ENCODE data around the gene TRIM54.
"Not testable (repeated sequence)": the region's sequence is repeated elsewhere in the genome, so short reads cannot be mapped to it uniquely, and the experiment has no call there.

Gene TRIM54

DNA sequence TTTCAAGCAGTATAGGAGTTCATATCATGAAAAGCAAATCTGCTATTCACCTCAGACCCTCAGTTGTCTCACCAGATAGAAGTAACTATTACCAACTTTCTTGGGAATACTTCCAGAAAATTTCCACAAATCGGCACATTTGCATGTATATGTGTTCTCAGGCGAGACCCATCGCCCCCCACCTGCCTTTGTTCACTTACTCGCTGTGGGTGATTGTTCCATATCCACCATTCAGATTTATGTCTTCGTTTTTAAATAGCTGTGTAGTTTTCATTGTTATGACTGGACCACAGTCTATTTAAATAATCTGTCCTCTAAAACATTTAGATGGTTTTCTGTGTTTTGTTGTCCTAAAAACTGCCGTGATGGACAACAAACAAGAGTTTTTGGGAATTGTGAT is 3.3 kb downstream of the TRIM54 start:
- DNase-seq = no peak

DNA sequence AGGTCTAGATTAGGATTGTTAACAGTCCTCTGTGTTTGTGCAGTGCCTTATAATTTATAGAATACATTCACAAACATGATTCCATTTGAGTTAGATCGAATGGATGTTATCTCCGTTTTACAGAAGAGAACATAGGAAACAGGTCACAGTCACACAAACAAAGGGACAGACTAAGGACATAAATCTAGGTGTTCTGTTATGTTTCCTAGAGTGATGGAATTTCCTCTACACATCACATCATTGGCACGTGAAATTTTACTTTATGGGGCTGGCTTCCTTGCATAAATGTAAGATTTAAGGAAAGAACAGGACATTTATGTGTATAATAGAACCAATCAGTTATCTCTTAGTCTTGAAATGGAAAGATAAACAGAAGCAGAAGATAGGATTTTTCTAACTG is 6.4 kb downstream of the TRIM54 start:
- no peak for DNase-seq

DNA sequence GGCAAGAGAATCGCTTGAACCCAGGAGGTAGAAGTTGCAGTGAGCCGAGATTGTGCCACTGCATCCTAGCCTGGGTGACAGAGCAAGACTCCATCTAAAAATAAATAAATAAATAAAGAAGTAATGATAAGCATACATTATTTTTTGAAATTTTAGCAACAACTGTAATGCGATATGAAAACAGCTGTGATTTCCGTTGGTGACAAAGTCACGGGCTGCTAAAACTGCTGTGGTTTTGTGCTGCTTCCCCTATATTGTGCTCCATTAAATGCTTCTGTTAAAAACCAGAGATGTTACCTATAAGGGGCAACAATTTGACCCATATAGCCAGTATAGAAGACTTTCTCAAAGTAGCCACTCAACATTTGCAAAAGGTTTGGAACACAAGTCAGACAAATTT is 8.3 kb downstream of the TRIM54 start:
- no peak for DNase-seq

DNA sequence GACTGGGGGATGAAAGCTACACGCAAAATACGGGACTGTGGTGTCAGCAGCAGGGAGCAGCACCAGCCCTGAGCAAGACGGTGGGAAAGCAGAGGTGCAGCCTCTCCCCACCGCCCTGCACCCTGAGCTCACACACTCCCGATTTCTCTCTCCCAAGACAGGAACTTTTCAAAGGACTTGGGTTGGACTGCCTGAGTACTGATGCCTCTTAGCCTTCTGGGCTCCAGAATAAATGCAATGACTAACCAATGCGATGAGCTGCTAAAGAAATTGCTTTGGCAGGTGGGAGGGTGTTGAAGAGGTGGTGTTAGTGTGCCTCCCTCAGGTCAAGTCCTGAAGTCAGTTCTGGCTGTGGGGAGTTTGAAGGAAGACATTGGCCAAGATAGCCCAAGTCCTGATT is 9.6 kb downstream of the TRIM54 start:
- DNase-seq = no peak

DNA sequence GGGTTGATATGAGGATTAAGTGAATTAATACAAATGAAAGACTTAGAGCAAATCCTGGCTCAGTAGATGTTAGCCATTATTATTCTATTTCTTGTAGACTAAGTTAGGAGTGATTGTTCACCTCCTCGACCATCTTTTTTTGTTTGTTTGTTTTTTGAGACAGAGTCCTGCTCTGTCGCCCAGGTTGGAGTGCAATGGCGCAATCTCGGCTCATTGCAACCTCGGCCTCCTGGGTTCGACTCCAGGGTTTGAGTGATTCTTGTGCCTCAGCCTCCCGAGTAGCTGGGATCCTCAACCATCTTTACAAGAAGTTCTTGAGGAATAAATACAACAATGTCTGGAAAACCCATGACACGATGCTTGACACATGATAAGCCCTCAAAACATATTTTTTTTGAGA is 12.7 kb downstream of the TRIM54 start:
- no peak for DNase-seq

DNA sequence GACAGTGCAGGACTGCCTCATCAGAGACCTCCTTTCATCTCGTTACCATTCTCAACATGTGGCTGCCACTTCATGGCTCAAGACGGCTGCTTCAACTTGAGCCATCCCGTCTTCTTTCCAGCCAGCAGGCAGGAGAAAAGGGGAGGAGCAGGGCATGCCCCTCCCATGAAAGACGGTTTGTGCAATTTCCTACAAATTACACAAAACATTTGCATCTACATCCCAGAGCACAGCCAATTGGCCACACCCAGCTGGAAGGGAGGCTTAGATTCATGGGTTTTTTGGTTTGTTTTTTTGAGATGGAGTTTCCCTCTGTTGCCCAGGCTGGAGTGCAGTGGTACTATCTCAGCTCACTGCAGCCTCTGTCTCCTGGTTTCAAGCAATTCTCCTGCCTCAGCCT is 14.3 kb downstream of the TRIM54 start:
- no peak for DNase-seq

DNA sequence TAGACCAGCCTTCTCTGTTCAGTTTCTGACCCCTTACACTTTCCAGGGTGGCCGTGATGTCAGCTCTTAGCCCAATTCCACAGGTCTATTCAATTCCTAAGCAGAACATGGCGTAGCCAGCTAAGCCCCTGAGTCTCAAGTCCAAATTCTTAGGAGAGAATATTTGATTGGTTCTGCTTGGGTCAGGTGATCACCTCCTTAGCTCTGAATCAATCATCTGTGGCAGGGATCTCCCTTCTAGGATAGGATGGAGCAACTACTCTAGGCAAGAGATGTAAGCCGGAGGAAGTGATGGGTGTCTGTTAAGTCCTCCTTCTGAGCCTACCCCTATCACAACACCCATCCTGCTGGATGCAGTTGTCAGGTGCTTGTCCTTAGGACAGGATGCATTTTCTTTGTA is 15.0 kb downstream of the TRIM54 start:
- DNase-seq = no peak

DNA sequence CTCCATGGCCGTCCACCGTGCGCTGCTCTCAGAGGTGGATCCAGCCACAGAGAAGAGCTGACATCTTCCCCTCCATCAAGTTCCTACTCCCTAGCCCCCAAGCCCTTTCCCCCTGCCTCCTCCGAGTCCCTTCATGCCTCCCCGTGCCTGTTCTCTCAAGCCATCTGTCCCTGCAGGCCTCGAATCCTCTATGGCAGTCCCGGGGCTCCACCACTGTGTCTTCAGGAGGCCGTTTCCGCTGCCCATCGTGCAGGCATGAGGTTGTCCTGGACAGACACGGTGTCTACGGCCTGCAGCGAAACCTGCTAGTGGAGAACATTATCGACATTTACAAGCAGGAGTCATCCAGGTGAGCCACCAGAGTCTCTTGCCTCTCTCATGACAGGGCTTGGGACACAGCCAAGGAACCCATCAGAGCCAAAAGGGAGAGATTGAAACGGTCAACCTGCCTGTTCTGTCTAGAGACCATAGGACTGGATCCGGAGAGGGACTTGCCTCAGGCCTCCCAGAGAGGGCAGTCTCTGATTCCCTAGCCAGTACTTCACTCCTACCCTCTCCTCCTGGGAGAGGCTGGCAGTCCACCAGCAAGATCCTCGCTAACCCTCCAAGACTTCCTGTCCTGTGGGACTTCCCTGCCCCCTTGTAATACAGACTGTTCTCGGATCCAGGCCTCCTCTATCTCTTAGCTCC is 16.3 kb downstream of the TRIM54 start:
- DNase-seq = no peak

DNA sequence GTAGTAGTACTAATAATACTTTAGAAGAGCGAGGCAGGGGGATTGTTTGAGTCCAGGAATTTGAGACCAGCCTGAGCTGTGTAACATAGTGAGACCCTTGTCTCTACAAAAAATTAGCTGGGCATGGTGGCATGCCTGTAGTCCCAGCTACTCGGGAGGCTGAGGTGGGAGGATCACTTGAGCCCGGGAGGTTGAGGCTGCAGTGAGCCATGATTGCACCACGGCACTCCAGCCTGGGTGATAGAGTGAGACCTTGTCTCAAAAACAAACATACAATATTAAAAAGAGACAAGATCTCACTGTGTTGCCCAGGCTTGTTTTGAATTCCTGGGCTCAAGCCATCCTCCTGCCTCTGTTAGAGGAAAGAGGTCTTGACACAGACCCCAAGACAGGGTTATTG is 18.4 kb downstream of the TRIM54 start:
- not testable (repeated sequence) for DNase-seq

DNA sequence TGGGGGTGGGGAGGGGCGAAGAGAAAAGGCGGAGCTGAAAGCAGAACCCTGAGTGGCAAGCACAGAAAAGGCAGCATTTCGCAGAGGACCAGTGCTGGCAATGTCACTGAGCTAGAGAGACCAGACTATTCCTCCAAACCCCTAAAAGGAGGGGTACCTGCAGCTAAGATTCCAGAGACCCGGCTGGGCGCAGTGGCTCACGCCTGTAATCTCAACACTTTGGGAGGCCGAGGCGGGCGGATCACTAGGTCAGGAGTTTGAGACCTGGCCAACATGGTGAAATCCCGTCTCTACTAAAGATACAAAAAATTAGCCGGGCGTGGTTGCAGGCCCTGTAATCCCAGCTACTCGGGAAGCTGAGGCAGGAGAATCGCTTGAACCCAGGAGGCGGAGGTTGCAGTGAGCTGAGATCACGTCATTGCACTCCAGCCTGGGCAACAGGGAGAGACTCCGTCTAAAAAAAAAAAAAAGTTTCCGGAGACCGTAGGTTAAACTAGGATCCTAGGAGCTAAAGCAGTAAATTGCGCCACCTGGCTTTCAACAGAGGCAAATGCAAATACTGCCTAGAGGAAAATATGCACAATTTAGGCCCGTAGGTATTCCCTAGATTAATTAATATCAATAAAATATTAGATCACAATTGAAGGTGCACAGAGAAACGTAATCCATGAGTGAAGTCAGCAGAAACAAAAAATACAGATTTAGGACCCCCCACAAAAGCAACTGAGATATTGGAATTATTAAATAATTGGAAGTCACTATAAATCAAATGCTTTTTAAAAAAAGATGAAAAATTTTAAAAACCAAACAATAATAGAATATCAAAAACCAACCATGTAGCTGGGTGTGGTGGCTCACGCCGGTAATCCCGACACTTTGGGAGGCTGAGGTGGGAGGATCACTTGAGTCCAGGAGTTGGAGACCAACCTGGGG is 21.1 kb downstream of the TRIM54 start:
- DNase-seq = peak in 1 of 2 experiments; percentile 12

DNA sequence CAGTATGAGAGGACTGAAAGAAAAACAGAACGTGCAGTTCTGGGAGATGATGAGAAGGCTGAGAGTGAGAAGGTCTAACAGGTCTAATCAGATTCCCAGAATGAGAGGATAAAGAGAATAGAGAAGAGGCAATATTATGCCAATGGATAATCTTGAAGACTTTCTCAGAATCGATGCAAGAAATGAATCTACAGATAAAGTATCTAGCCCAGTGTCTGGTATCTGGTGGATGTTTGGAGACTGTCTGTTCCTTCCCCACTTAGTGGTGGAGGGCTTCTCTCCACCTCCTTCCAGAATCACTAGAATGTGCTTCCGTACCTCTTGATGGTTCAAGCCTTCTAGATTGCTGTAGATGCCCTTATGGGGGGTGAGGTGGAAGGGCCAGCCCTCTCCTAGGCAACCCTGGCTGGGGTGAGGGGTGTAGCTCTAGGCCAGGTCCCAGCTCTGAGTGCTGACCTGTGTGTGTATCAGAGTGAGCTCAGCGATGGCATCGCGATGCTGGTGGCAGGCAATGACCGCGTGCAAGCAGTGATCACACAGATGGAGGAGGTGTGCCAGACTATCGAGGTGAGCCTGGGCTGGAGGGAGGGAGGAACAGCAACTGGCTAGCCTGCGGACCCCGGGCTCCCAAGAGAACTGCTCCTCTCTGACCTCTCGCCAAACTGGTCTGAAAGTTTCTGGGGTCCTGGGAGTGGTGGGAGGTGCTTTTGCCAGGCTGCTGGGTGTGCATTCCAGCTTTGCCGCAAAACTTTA is 22.4 kb downstream of the TRIM54 start:
- DNase-seq = no peak

DNA sequence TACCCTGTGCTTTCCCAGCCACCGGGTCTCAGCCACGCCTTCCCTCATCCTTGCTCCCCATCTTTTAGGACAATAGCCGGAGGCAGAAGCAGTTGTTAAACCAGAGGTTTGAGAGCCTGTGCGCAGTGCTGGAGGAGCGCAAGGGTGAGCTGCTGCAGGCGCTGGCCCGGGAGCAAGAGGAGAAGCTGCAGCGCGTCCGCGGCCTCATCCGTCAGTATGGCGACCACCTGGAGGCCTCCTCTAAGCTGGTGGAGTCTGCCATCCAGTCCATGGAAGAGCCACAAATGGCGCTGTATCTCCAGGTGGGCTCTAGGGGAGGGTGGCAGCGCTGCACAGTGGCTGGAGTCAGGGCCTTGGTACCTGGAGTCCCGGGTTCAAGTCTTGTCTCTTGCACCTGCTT is 23.3 kb downstream of the TRIM54 start:
- no peak for DNase-seq

DNA sequence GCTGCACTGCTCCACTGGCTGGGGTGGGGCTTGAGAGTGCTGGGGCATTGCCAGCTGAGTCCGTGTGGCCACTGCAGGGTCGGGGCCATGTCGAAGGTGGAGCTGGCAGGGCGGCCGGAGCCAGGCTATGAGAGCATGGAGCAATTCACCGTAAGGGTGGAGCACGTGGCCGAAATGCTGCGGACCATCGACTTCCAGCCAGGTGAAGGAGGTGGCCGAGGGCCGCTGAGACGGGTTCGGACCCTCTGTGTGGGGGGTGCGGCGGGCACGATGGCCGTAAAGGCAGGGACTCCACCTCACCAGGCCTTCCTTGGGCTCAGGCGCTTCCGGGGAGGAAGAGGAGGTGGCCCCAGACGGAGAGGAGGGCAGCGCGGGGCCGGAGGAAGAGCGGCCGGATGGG is 23.9 kb downstream of the TRIM54 start:
- DNase-seq = no peak

DNA sequence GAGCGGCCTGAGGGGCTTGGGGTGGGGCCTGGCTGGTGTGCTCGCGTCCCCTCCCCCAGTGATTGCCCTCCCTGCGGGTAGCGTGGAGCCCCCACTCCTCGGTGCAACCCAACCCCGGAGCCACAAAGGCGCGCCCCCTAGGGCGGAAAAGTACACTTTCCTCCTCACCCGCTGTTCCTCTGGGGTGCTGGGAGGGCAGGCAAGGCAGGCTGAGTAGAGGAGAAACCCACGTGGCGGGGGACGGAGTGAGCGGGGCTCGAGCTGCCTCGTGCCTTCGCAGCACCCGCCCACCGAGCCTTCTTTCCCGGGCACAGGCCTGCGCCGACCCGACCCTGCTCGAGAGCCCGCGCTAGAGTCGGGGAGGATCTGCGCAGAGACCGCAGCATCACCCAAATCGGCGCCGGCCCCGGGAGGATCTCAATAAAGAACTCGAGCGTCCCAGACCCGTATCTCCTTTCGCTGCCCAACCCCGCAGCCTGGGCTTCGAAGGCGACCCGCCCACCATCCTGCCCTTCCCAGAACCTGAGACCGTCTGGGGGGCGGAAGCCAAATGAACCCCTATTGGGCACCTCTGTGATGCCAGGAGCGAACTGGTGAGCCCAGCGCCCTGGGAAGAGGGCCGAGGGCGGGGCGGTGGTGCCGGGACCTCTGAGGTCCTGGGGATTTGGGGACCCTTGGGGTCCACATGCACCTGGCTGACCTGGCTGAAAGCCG is 24.5 kb downstream of the TRIM54 start:
- peak; percentile 26 to 33 for DNase-seq

DNA sequence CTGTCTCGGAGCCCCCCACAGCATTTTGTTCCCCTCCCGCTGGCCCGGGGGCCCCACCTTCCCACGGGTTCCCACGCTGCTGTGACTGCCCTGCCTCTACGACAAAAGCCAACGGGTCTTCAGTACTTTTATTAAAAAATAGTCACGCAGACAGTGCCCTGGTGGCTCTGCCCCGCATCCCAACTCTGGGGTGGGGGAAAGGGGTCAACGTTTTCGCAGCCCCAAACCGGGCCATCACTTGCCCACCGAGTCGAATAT is 25.0 kb downstream of the TRIM54 start:
- no peak for DNase-seq

DNA sequence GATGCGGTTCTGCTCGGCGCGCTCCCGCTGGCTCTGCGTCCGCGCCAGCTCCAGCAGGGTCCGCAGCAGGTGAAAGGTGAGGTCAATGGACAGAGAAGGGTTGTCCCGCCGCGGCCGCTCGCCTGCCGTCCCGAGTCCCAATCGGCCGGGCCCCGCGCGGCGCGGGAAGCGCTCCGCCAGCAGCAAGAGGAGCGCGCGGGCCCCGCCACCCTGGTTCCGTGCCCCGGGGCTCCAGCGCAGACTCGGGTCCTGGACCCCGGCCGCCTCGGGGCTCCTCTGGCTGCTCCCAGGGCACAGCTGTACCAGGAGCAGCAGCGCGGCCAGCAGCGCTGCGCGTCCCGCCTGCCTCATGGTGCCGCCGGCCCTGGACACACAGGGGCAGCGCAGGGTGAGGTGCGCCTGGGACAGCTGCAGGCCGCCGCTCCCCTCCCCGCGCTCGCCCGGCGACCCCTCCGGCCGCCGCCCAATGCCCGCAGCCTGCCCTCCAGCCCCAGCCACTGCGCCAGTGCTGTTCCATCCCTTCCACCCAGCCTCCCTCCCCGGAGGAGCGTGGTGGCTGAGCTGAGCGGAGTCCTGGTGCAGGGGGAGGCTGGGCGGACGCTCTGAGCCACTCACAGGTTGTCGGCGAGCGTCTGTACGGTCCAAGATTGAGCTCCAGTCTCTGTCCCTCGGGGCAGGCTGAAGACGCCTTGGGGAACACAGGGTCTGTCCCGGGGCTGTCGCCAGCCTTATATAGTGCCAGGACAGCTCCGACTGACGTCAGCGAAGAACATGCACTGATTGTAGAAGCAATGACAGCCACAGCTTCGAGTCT is 25.5 kb downstream of the TRIM54 start:
- no peak for DNase-seq

DNA sequence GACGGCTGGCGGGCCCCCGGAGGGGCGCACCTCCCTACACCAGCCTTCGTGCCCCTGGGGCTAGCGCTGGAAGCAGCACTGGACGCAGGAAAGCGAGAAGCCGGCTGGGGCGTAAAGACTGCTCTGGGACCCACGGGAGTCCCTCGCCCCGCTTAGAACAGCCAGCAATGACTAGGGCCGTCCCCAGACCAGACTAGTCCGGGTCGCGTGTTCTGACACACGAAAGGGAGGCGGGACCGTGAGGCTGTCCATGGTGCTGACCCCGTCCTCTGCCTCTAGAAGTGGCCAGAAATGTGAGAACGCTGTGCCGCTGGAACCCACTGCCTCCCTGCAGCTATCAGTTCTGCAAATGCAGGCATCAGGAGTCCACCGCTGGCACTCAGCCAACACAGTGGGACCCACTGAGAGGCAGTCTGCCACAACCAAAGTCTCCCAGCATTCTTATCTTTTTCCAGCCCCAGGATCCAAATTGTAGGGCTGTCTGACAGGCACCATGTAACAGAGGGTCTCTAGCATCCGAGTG is 26.2 kb downstream of the TRIM54 start, which contains the start of gene UCN:
Gene UCN, minus strand, starts transcription at position 87 of the 523 bp plus-strand sequence. CDS start 550 bp downstream, outside the sequence.
- DNase-seq = no peak

DNA sequence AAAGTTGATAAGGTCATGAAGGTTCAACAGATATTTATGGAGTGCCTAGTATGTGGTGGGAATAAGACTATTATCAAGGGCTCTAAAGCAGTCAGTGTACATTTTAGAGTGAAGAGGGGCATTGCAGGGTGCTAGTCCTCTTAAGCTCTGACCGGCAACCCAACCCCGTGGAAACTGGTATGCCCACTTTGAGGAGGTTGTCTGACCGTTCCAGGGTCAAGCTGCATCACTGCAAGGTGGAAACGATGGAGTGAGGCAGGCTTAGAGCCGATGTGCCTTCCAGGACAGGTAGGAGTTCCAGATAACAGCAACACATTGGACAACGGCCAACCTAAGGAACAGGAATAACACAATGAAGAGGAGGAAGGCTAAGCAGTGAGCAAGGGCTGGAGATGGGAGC is 27.4 kb downstream of the TRIM54 start:
- DNase-seq = no peak

DNA sequence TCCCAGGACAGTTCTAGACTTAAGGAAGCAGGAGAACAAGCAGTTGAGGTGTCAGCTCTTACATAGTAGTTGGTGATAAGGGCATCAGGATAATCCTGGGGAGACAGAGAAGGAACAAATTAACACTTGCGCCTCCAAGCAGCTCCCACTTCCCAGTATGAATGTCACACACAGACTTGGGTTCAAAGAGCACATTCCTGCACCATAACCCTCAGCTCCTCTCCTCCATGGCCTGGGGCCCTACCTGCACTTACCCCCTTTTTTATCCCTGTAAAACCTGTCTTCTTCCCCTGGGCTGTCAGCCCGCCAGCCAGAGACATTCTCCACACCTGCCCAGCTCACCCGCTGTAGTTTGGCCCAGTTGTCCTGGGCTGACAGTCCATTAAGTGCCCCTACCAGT is 29.9 kb downstream of the TRIM54 start:
- no peak for DNase-seq

DNA sequence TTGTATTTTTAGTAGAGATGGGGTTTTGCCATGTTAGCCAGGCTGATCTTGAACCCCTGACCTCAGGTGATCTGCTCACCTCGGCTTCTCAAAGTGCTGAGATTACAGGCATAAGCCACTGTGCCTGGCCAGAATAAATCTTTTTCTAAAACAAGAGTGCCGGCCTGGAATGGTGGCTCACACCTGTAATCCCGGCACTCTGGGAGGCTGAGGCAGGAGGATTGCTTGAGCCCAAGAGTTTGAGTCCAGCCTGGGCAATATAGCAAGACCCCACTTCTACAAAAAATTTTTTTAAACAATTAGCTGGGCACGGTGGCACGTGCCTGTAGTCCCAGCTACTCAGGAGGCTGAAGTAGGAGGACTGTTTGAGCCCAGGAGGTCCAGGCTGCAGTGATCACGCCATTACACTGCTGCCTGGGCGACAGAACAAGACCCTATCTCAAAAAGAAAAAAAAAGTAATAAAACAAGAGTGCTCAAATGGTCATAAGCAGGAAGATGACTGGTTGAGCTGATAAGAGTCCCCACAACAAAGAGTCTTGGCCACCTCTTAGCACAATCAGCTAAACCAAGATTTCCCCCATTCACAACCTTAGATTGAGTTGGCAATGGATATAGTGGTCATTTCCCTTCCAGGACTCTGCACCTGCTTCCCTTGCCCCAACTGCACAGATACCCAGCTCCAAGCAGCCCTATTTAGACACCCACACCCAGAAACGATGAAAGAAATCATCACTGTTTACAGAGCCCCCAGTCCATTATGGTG is 31.8 kb downstream of the TRIM54 start:
- DNase-seq = no peak

DNA sequence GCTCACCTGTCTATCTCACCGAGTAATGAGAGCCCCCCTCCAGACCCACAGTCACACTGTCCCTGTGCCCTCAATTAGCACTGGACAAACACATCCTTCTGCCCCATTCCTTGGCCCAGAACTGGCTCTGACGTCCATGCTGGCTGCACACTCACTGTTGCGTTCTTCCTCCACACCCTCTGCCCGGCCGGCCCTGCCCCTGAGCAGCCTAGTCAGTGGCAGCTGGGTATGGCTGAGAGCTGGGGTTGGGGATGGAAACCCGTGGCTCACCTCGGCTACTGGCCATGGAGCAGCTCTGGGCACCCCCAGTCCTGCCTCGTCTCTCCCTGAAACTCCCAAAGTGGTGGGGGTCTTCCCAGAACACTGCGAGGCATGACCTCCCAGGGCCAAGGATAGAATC is 32.5 kb downstream of the TRIM54 start:
- no peak for DNase-seq
